NCI-H526 (cell line): Measurements from ENCODE around the gene TSPAN9.

Experiments
- DNase-seq, 2 experiments: peaks; one replicate each; lab custom pipeline; 2025; lab: John Stamatoyannopoulos, UW

Gene TSPAN9

GRCh38 chr12:3099146-3099545 lies 22.0 kb downstream of the TSPAN9 start:
- no peak for DNase-seq

- DNase-seq, result no peak
These were observed 24.3 kb downstream of the TSPAN9 start for GRCh38 chr12:3101309-3102024.

- DNase-seq, result no peak
These were observed 25.7 kb downstream of the TSPAN9 start for GRCh38 chr12:3102771-3103410.

- no peak for DNase-seq
These were observed 26.6 kb downstream of the TSPAN9 start for GRCh38 chr12:3103806-3104205.

- no peak for DNase-seq
These were observed 28.7 kb downstream of the TSPAN9 start for GRCh38 chr12:3105690-3106479.

- no peak for DNase-seq
These were observed 29.4 kb downstream of the TSPAN9 start for GRCh38 chr12:3106579-3106978.

GRCh38 chr12:3107071-3107583 lies 29.9 kb downstream of the TSPAN9 start:
- no peak for DNase-seq

GRCh38 chr12:3107954-3108353 lies 30.8 kb downstream of the TSPAN9 start:
- DNase-seq, result no peak

GRCh38 chr12:3110578-3110977 lies 33.4 kb downstream of the TSPAN9 start:
- DNase-seq, result no peak

GRCh38 chr12:3113671-3114325 lies 36.6 kb downstream of the TSPAN9 start:
- no peak for DNase-seq

GRCh38 chr12:3114671-3115070 lies 37.5 kb downstream of the TSPAN9 start:
- no peak for DNase-seq

GRCh38 chr12:3115078-3115477 lies 37.9 kb downstream of the TSPAN9 start:
- no peak for DNase-seq

GRCh38 chr12:3116106-3116844 lies 39.1 kb downstream of the TSPAN9 start:
- no peak for DNase-seq

- DNase-seq, result no peak
These were observed 40.0 kb downstream of the TSPAN9 start for GRCh38 chr12:3117144-3117581.

GRCh38 chr12:3117591-3118015 lies 40.4 kb downstream of the TSPAN9 start:
- no peak for DNase-seq

- no peak for DNase-seq
These were observed 42.1 kb downstream of the TSPAN9 start for GRCh38 chr12:3119192-3119755.

GRCh38 chr12:3119756-3120601 lies 42.8 kb downstream of the TSPAN9 start:
- no peak for DNase-seq

- DNase-seq, result no peak
These were observed 43.5 kb downstream of the TSPAN9 start for GRCh38 chr12:3120701-3121100.

- no peak for DNase-seq
These were observed 45.9 kb downstream of the TSPAN9 start for GRCh38 chr12:3122841-3123678.
